ENCODE data around the gene ZFR2.

DNA sequence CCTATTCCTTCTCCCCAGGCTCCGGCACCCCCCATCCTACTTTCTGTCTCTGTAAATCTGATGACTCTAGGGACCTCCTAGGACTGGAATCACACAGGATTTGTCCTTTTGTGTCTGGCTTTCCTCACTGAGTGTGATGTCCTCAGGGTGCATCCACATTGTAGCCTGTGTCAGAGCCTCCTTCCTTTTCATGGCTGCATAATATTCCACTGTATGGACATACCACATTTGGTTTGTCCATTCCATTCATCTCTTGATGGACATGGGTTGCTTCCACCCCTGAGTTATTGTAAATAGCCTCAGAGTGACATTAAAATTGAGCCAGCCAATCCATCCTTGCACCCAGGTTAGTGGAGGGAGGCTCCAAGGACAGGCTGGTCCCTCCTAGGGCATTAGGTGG lies 41.3 kb upstream of the ZFR2 start:
- TF ChIP-seq POLR2AphosphoS5 (IDR thresholded peaks at IDR 0.05): no peak
- TF ChIP-seq POLR2A (IDR thresholded peaks at IDR 0.05): no peak
- TF ChIP-seq, protein P1, sequence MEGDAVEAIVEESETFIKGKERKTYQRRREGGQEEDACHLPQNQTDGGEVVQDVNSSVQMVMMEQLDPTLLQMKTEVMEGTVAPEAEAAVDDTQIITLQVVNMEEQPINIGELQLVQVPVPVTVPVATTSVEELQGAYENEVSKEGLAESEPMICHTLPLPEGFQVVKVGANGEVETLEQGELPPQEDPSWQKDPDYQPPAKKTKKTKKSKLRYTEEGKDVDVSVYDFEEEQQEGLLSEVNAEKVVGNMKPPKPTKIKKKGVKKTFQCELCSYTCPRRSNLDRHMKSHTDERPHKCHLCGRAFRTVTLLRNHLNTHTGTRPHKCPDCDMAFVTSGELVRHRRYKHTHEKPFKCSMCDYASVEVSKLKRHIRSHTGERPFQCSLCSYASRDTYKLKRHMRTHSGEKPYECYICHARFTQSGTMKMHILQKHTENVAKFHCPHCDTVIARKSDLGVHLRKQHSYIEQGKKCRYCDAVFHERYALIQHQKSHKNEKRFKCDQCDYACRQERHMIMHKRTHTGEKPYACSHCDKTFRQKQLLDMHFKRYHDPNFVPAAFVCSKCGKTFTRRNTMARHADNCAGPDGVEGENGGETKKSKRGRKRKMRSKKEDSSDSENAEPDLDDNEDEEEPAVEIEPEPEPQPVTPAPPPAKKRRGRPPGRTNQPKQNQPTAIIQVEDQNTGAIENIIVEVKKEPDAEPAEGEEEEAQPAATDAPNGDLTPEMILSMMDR (IDR thresholded peaks at IDR 0.05): no peak
